Middle frontal gyrus (tissue), 1 donor: Measurements from ENCODE around the gene SLC2A4.
A peak's percentile ranks its signal among the peaks of the same experiment; 100 is the strongest.
"Not testable (repeated sequence)": the region's sequence is repeated elsewhere in the genome, so short reads cannot be mapped to it uniquely, and the experiment has no call there.

Experiments used
- DNase-seq: peaks from one replicate; pipeline ENCODE4 v3.0.0-alpha.2; 2015; ENCODE audit warnings: low spot score; ENCODE audit errors: extremely low spot score

SLC2A4 gene

GRCh38 chr17:7281074-7281952 is at the start of gene SLC2A4:
SLC2A4 (plus strand) TSS chr17:7281718; CDS start chr17:7281935, 217 bp downstream.
- DNase-seq = no peak

GRCh38 chr17:7232114-7232513 is 49.4 kb upstream of the SLC2A4 start:
- DNase-seq = no peak

GRCh38 chr17:7233701-7234082 is 47.8 kb upstream of the SLC2A4 start:
- DNase-seq = no peak

- DNase-seq = peak; percentile 88
These were observed 47.2 kb upstream of the SLC2A4 start, which contains the start of gene DVL2 for GRCh38 chr17:7234083-7234951. DVL2 (minus strand) TSS chr17:7234517; CDS start chr17:7234262, 255 bp downstream.

GRCh38 chr17:7235693-7236665 is 45.5 kb upstream of the SLC2A4 start:
- no peak for DNase-seq

- no peak for DNase-seq
These were observed 44.7 kb upstream of the SLC2A4 start for GRCh38 chr17:7236808-7237207.

- DNase-seq = no peak
These were observed 44.2 kb upstream of the SLC2A4 start for GRCh38 chr17:7237266-7237760.

- DNase-seq = no peak
These were observed 43.6 kb upstream of the SLC2A4 start for GRCh38 chr17:7237761-7238419.

- no peak for DNase-seq
These were observed 43.0 kb upstream of the SLC2A4 start for GRCh38 chr17:7238420-7239090.

GRCh38 chr17:7239091-7240027 is 42.2 kb upstream of the SLC2A4 start, which contains the start of gene PHF23:
PHF23 (minus strand) TSS chr17:7239457; CDS start chr17:7239279, 178 bp downstream.
- DNase-seq = peak; percentile 99

- no peak for DNase-seq
These were observed 41.1 kb upstream of the SLC2A4 start for GRCh38 chr17:7240375-7240774.

- no peak for DNase-seq
These were observed 40.3 kb upstream of the SLC2A4 start for GRCh38 chr17:7241090-7241733.

- DNase-seq = peak; percentile 93
These were observed 39.5 kb upstream of the SLC2A4 start, which contains the start of gene GABARAP for GRCh38 chr17:7241783-7242716. GABARAP (minus strand) TSS chr17:7242449; CDS start chr17:7242330, 119 bp downstream.

- peak; percentile 89 for DNase-seq
These were observed 38.6 kb upstream of the SLC2A4 start for GRCh38 chr17:7242717-7243452.

GRCh38 chr17:7243453-7243729 is 38.1 kb upstream of the SLC2A4 start:
- no peak for DNase-seq

GRCh38 chr17:7243838-7244237 is 37.7 kb upstream of the SLC2A4 start:
- DNase-seq = not testable (repeated sequence)
